ENCODE measurements around the gene ACACA.

ACACA gene

DNA sequence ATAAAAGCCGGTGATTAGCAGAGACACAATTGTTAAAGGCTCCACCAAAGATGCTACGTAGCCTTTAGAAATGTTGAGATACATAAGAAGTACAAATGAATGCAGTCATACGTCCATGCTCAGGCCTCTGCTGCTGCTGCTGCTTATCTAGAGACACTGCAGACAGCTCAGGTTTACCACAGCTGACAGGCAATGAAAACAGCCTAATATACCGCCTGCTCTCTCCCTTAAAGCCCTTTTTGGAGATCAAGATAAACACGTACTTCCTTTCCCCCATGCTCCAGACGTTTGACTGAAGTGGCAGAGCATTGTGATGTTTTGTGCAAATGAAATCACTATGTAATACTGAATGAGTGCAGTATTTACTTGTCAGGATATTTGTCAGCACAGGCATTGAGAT, 272.6 kb downstream of the ACACA start:
- no peak for DNase-seq (ENCODE audit: low read depth, low spot score)

DNA sequence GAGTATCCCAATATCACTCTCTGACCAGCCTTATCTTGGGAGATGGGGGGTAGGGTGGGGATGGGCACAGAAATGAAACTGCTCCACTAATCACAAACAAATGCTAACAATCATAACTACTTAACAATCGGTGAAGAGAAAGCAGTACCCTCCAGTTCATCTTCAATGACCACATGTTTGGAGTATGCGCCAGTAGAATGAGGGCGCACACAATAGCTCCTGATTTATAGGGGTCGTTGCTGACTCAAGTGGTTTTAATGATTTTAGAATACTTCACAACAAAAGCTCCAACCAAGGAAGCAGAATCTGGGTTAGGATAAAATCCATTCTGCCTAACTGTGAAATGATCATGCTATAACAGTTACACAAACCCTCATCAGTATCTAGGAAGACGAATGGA, 273.5 kb downstream of the ACACA start:
- no peak for DNase-seq (ENCODE audit: low read depth, low spot score)

DNA sequence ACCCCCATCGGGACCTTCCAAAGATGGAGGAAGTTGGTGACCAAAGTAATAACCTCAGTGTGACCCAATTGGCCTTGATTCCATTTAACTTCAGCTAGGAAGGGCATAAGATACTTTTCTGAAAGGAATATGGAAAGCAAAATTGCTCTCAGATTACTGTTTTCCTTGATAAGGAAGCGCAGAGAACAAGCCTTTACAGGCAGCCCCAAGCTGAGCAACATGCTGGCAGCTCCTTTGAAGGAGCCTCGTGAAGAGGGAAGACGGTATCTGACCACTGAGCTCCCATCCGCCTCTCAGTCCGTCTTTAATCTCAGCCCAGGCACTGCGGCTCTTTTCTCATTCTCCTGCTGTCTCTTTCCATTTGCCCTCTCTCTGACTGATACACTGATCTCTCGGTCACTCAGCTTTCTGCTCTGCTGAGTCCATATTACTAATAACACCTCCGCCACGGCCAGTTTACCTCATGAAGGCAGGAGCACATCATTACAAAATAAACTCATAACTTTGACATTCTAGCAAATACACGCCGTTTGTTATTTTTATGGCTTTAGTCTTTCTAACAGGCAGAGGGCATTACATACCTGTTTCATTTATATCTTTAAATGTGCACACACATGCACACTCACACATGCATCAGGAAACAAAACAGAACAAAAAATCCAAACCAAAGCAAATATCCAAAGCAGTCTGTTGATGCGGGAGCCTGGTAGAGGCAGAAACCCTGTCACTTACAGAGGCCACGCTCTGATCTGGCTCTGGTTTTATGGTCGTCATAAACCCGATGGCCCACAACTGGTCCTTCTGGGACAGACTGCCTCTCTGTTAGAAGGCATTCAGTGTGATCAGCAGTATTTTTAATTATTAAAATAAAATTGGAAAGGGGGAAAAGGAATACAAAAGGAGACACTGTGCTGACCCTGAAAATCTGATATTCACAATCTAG, 274.7 kb downstream of the ACACA start:
- DNase-seq (ENCODE audit: low read depth, low spot score): no peak

DNA sequence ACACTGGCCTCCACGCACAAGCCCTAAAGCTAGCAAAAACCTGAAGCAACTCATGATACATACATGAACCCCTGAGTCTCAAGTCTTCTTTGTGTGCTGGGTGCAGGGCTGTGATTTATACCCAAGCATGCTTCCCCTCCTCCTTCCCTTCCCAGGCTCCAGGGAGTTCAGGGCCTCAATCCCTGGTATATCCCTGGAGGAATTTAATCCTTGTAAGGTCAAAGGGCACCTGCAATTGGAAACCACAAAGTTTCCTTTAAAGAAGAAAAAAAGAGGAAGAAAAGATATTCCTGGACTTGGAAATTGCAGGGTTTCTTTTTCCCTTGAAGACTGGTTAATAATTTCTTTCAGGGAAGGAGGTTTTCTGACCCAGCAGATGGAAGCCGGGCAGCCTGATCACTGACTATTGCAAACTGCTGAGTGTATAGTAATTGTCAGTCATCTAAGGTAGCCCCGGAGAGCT, 275.6 kb downstream of the ACACA start:
- DNase-seq (ENCODE audit: low read depth, low spot score): no peak

DNA sequence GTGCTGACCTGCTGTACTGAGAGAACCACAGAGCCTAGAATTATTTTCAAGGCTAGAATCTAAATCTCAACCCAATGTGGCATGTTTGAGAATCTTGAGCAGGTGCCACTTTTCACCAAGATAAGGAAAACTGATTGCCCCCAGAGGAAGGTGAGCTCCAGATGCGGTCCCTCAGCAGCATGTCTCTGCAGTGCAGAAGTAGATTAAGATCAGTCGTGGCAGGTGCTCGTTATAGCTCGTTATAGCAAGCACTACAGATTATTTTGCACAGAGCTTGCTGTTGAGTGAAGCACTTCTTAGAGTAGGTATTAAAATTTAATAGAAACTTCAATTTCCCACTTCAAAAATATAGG, 281.8 kb downstream of the ACACA start:
- no peak for DNase-seq (ENCODE audit: low read depth, low spot score)

DNA sequence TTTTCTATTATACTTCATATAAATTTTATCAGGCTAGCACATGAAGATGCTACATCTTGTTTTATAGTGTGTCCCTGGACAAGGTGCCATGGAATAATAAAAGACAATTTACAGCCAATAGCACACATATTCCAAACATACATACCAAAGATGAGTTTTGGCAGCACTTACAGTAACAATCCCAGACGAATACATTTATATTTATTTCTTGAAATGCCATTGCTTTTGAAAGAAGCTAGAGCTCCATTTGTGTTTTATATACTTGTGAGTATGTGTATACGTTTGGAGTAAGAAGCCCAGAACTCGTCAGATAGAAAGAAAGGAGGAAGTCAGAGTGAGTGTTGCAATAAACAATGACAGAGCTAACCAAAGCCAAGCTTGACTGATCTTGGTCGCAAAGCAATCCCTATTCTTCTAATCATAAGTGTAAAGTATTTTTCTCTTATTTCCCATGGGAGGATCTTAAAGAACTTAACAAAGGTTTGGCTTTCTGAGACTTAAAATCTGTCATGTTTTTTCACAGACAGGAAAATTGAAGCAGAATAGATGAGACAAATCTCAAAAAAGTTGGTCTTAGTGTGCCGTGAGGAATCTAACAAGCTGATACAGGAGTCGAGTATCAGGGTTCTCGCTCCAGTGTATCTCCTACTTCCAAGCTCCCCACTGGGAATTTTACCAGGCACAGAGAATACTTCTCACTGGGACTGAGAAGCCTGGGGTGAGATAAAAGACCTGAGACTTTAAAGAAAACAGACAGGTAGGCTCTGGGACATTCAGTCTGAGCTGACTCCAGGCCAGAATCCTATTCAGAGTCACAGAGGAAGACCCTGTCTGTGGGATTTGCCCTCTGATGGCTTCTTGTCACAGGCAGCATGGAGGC, 282.5 kb downstream of the ACACA start:
- no peak for DNase-seq (ENCODE audit: low read depth, low spot score)

DNA sequence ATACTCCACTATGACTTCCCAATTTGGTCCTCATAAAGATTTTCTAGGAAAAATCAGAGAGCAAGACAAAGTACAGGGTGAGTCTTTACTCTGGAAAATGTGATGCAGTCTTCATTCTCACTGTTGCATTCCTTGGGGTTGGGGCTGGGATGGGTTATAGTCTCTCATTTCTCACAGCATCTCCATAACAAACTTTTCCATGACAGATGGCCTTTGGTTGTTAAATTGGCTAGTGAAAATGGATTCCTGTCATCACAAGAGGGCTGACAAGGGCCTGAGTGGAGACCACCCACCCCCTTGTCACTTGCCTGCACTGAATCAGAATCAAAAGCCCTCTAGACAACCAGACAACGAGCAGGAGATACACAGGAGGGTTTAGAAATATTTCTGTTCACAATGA, 283.2 kb downstream of the ACACA start:
- no peak for DNase-seq (ENCODE audit: low read depth, low spot score)

DNA sequence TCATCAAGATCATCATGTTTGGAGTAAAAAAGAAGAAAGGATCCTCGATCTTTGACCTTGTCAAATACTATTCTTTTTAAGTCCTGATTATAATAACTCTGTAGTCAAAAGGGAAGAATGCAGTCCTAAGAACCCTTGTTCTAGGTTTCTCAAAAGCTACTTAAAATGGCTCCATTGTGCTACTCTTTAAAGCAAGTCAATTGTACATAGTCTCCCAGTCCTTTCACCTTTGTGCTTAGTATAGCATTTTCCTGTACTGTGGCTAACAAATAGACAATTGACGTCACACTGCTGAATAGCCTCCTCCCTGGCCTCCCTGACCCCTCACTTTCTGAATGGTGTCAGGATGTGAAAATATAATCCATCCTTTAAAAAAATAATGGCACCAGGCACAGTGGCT, 285.0 kb downstream of the ACACA start:
- DNase-seq (ENCODE audit: low read depth, low spot score): no peak

DNA sequence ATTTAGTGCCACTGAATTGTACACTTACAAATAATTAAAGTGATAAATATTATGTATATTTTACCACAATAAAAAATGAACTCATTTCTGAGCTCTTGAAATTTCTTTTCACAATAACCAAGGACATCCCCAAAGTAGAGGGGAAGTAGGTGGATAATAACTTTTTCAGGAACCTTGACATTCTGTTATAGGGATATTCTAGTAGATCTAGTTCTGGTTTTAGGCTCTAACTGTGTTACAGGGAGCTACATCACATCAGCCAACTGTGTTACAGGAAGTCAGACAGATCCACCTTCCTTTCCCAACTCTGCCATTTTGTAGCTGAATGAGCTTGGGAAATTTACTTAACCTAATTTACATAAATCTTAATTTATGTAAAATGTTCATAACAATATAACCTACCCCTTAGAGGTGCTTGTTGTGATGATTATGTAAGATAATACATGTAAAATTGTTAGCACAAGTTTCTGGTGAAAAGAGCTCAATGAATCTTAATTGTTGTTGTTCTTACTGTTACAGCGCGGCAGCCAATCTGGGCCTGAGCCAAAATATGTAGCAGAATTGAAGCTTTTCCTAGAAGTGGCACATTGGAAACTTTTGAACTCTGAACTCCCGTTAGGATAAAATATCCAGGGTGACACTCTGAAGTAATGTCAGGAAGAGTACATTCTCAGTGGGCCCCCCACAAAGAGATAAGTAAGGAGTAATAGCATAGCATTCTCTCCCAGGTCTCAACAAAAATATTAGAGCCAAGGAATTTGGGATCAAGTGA, 288.1 kb downstream of the ACACA start:
- no peak for DNase-seq (ENCODE audit: low read depth, low spot score)

DNA sequence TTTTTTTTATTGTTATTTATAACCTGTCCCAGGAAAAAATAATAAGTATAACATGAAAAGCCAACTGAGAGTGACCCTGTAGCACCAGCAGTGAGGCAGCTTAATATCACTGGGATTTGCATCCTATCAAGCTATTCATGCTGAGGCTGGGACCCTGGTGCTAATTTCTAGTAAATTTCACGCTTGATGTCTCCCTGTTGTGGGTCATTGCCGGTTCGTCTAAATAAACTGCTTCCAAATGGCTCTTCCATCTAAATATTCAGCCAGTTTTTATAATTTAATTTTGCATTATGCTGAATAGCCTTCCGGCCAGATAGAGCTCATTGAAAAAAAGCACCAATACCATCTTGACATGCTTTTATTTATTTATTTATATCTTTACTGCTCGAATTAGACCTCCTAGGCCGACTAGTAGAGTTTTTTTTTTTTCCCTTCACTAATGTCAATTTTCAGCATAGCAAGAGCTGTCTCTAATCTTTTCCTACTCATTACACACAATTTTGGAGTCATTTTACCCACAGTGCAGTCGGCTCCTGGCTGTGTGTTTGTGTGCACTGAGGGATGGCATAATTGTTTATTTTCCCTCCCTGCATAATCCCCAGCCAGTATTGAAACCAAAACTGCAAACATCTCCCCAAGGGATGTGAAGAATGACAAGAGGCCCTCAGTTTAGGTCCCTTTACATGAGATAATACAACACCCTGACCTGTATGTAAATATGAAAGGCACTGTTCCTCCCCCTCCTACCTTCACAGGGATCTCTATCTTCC, 289.1 kb downstream of the ACACA start:
- DNase-seq (ENCODE audit: low read depth, low spot score): no peak

DNA sequence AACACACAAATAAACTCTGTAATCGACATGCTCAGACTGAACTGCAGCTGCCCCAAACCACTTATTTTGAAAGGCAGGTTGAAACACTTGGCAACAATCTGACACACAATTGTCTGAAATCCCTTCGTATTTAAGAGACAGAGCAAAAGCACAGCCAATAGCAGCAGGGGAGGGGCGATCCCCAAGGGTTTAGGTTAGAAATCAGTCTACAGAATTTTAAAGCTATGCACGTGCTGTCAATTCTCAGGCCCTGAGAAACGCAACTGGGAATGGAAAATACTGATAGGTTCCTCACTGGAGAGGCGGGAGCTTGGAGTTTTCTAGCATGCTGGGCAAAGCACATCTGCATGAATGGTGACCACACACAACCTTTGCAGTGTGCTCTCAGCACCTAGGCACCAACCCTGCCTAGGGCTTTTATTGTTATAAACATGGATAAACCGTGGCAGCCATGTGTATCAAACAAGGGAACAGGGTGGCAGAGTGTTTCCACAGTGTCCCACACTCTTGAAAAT, 289.9 kb downstream of the ACACA start:
- no peak for DNase-seq (ENCODE audit: low read depth, low spot score)

DNA sequence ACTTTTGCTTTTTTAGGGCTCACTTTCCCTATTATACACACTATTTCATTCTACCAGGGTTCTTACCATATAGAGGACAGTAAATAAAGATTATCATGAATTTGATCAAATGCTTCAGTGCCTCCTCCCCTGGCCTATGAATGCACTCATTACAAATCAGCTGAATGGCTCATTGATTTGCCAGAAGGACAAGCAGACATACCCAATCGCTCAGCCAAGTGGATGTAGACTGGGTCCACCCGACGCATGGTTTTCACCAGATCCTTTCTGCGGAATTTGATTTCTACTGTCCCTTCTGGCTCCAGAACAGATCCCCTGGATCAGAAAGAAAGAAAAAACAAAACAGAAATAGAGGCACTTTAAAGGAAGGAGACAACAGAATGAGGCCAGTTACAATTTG, 295.3 kb downstream of the ACACA start:
- no peak for DNase-seq (ENCODE audit: low read depth, low spot score)

DNA sequence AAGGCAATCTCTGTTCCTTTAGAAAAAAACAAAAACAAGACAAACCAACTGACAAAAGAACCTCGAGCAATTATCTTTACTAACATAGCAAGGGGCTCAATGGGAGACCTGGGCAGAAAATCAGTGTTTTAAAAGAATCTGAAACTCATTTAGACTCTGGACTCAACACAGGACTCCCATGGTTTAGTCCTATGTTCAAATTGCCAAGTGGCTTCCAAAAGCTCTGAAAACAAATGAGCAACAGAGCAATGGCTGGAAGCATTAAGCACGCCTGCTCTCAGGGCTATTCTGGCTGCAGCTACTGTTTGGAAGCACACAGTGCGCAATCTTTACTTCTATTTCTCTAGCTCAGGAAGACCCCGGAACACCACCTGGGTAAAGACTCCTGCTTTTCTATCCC, 295.9 kb downstream of the ACACA start:
- no peak for DNase-seq (ENCODE audit: low read depth, low spot score)

DNA sequence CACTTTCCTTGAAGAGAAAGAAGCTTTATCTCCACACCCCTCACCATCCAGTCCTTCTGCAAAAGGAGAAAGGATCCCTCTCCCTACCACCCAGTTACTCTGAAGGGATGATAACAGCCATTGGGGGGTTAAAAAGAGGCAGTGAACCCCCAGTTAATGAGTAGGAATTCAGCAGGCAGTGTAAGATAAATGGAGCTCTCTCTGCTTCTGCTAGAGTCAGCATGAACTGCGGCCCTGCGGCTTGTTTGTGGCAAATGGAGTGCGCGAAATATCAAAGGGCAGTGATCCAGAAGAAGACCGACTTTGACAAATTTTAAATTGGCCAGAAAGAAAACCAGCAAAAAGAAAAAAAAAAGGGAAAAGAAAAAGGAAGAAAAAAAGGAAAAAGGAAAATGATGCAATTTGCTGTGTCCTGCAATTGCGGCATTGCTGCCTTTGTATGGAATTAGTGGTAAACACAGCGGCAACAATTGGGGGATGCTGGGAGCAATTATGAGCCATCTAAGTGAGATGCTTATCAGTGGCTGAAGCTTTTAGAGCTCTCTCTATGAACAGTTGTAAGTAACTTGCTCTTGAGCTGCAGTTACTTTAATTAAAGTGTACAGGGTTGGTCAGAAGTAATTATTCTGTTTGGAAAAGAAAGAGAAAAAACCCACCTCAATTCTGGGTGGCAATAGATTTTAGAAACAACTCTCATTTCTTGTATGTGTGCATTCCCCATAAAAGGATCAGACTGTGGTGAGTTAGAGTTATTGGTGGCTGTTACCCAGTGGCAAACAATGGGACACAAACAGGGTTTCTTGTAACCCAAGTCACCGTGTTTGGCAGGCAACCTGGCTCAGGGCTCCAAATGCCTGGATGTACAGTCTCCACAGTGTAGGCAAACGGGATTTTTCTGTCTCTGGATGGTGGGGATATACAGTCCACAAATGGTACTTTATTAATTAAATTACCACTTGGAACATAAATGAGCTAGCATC, 296.6 kb downstream of the ACACA start:
- DNase-seq (ENCODE audit: low read depth, low spot score): no peak

DNA sequence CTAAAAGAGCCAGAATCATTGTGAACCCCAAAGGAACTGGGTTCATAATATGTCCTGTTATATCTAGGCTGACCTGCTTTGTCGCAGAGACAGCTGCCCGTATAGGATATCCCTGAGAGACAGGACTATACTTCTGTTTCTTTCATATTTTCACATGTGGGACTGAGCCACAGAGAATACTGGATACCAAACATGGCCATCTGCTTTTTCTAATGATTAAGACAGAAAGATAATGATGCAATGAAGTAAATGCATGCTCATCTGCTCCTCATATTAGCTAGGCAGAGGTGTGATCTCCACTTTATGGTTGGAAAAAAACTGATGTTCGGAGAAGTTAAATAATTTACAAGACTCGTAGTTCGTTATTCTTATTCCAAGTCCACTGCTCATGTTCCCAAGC, 297.5 kb downstream of the ACACA start:
- no peak for DNase-seq (ENCODE audit: low read depth, low spot score)

DNA sequence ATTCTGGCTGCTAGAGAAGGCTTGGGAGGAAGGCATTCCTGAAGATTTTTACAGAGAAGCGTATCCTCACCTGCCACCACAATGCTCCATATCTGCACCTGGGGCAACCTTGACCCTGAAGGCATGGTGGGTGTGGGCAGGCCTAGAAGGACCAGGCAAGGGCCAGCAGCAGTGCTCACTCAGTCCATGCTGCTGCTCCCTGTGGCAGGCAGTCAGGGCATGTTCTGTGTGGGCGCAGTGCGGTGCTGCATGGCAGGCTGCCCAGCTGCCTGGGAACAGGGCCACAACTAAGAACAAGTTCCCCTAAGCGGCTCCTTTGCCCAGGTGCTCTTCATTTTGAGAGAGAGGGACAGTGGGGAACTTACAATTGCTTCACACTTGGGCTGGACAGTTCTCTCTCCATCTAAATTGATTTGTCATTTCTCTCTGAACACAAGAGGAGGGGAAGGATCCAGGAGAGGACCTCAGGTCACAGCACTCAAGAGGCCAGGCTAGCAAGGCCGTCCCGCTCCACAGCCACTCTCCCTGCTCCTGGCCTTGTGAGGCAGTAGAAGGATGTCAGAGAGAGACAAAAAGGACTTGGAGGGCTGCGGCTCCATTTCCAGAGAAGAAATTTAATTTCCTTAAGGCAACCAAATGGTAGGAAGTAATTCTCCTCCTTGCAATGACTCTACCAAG, 299.1 kb downstream of the ACACA start:
- no peak for DNase-seq (ENCODE audit: low read depth, low spot score)

DNA sequence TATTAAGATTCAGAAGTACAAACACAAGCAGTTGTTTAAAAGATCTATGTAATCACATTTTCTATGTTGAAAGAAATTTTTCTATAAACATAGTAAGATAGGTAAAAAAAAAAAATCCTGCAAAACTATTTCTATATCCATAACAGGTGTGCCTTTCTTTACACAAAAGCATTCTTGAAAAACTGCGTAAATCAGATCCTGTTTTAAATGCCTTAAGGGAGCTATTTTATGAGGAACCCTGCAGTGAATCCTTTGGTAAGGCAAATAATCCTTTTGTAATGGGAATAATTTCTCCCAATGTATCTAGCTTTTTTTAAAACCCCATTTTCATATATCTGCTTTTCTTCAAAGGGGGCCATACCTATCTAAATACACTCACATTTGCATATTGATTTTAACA, 300.6 kb downstream of the ACACA start:
- no peak for DNase-seq (ENCODE audit: low read depth, low spot score)

DNA sequence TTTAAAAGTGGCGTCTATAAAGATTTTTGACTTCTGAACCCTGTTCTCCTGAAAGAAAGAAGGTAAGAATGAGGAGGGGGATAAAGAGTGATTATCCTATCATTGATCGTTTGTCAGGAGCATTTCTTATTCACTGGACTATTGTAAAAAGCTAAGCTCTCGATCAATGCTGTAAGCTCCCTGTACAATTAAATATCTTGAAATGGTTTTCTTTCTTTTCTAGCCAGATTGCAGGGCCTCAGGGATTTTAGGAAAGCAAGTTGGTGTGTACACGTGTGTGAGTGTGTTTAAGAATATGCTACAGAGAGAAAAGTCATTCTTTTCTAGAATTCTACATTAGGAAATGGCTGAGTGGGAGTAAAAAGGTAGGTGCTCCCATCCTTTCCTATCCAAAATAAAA, 303.4 kb downstream of the ACACA start:
- no peak for DNase-seq (ENCODE audit: low read depth, low spot score)

DNA sequence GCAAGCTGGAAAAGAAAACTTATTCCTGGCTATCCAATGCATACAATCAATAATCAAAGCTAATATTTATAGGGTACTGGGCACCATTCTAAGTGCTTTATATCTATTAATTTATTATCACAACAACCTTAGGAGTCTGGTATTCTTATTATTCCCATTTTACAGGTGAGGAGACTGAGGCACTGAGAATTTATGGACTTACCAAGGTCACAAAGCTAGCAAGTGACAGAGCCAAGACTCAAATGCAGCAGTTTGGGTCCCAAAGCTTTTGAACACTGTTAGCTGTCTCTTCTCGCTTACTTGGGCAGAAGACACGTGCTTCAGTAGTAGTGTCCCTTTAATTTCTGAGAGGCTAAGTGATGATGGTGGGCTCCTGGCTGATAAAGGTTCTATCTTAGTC, 305.3 kb downstream of the ACACA start:
- DNase-seq (ENCODE audit: low read depth, low spot score): no peak
